K562 (cell line): ENCODE data around the gene THSD8. TPM values are rescaled to one million over a fixed set of nuclear protein-coding genes. Genes with fewer than 3 reads are reported as not detected.
A peak's percentile ranks its signal among the peaks of the same experiment; 100 is the strongest.

Source experiments
- ADNP ChIP-seq: fragments of 200-800 bp; sonication (Bioruptor generic); IDR thresholded peaks from 2 replicates; pipeline ENCODE4 v1.6.1; 2016; ENCODE audit warnings: missing genetic modification characterization, missing compliant biosample characterization
- ETS2 ChIP-seq: IDR thresholded peaks from 2 replicates; pipeline ENCODE4 v1.6.1; 2016; ENCODE audit warnings: borderline replicate concordance, missing genetic modification characterization, mild to moderate bottlenecking, moderate library complexity, missing compliant biosample characterization; ENCODE audit not compliant: poor library complexity, severe bottlenecking
- FOXK2 ChIP-seq, 2 experiments: fragments of 450-650 bp; IDR thresholded peaks in 1 of 2; conservative IDR thresholded peaks in 1 of 2; 2 replicates each; pipeline ENCODE4 v1.6.1; 2016; ENCODE audit warnings: low read depth in 2 of 2, mild to moderate bottlenecking in 1 of 2
- GATAD2B ChIP-seq: fragments of 450-650 bp; IDR thresholded peaks from 2 replicates; pipeline ENCODE4 v1.6.1; 2017; ENCODE audit warnings: mild to moderate bottlenecking, borderline replicate concordance
- GMEB1 ChIP-seq: fragments of 250-450 bp; sonication (Bioruptor Pico); IDR thresholded peaks from 2 replicates; pipeline ENCODE4 v1.4.0; 2020; ENCODE audit warnings: mild to moderate bottlenecking
- HMG20A ChIP-seq: fragments of 450-650 bp; formaldehyde crosslinking; conservative IDR thresholded peaks from 2 replicates; pipeline ENCODE4 v1.4.0; 2020; ENCODE audit warnings: mild to moderate bottlenecking, mixed read lengths
- HNRNPL ChIP-seq: fragments of 200-400 bp; formaldehyde crosslinking; IDR thresholded peaks from 2 replicates; pipeline ENCODE4 v1.6.1; 2017; ENCODE audit warnings: low read depth, mild to moderate bottlenecking, low read length
- HOMEZ ChIP-seq: fragments of 250-450 bp; sonication (Bioruptor Pico); IDR thresholded peaks from 2 replicates; pipeline ENCODE4 v1.4.0; 2020; ENCODE audit warnings: mild to moderate bottlenecking, moderate library complexity
- NCOR1 ChIP-seq: fragments of 450-650 bp; IDR thresholded peaks from 2 replicates; pipeline ENCODE4 v1.6.1; 2016; ENCODE audit warnings: mild to moderate bottlenecking, moderate library complexity
- POLR3A ChIP-seq: IDR thresholded peaks from 2 replicates; pipeline ENCODE4 v1.6.1; 2011; ENCODE audit warnings: borderline replicate concordance, mild to moderate bottlenecking, moderate library complexity; ENCODE audit not compliant: insufficient read length, insufficient read depth; ENCODE audit errors: extremely low read depth
- RBM25 ChIP-seq: fragments of 200-400 bp; formaldehyde crosslinking; IDR thresholded peaks from 2 replicates; pipeline ENCODE4 v1.6.1; 2018; ENCODE audit warnings: low read length, low read depth, moderate library complexity; ENCODE audit not compliant: severe bottlenecking
- SIN3B ChIP-seq: fragments of 450-650 bp; IDR thresholded peaks from 2 replicates; pipeline ENCODE4 v1.6.1; 2017; ENCODE audit warnings: low read depth, mild to moderate bottlenecking, moderate library complexity
- TBL1XR1 ChIP-seq, 2 experiments: IDR thresholded peaks; 2 replicates each; pipeline ENCODE4 v1.6.1; 2012; ENCODE audit warnings: improper control_type of control experiment in 2 of 2, low read length in 2 of 2, mild to moderate bottlenecking in 1 of 2
- TCF7 ChIP-seq: sonication (generic); IDR thresholded peaks from 2 replicates; pipeline ENCODE4 v1.6.1; 2016; ENCODE audit warnings: antibody characterized with exemption, borderline replicate concordance
- YBX1 ChIP-seq: fragments of 450-650 bp; IDR thresholded peaks from 2 replicates; pipeline ENCODE4 v1.7.1; 2016; ENCODE audit warnings: mild to moderate bottlenecking
- ZBTB9 ChIP-seq: fragments of 450-650 bp; formaldehyde crosslinking; IDR thresholded peaks from 2 replicates; pipeline ENCODE4 v1.4.0; 2020; ENCODE audit warnings: mild to moderate bottlenecking, moderate library complexity
- ZC3H4 ChIP-seq: sonication (generic); formaldehyde crosslinking; IDR thresholded peaks from 2 replicates; pipeline ENCODE4 v1.9.0; 2021; ENCODE audit warnings: missing genetic modification reagents, borderline replicate concordance
- ZKSCAN8 ChIP-seq: fragments of 200-800 bp; sonication (Bioruptor generic); IDR thresholded peaks from 2 replicates; pipeline ENCODE4 v1.6.1; 2016; ENCODE audit warnings: missing genetic modification characterization, missing compliant biosample characterization
- ZNF263 ChIP-seq: sonication (generic); formaldehyde crosslinking; IDR thresholded peaks from 2 replicates; pipeline ENCODE4 v1.8.0; 2022; ENCODE audit warnings: mild to moderate bottlenecking, missing genetic modification reagents, borderline replicate concordance
- ZNF3 ChIP-seq: fragments of 250-450 bp; sonication (Bioruptor Pico); IDR thresholded peaks from 2 replicates; pipeline ENCODE4 v1.5.0; 2021; ENCODE audit warnings: mild to moderate bottlenecking, moderate library complexity
- ZNF324 ChIP-seq: fragments of 250-450 bp; sonication (Bioruptor Pico); IDR thresholded peaks from 2 replicates; pipeline ENCODE4 v1.4.0; 2020; ENCODE audit warnings: mild to moderate bottlenecking
- ZNF436 ChIP-seq: fragments of 250-450, 450-650 bp; sonication (Bioruptor Pico); formaldehyde crosslinking; IDR thresholded peaks from 2 replicates; pipeline ENCODE4 v1.7.0; 2020; ENCODE audit warnings: mild to moderate bottlenecking
- ZNF644 ChIP-seq: fragments of 200-800 bp; sonication (Bioruptor generic); IDR thresholded peaks from 2 replicates; pipeline ENCODE4 v1.6.1; 2016; ENCODE audit warnings: low read depth, missing genetic modification characterization, missing compliant biosample characterization
- polyA plus RNA-seq, 8 experiments: library from polyadenylated mRNA; depleted of rRNA in 4 of 8; stranded (reverse) in 5 of 8; unstranded in 3 of 8; fragments of >200 nt; fragmentation: Nextera tagmentation in 2 of 8; fragmentation: Illumina TruSeq in 1 of 8; extraction: Ambion mirVana in 2 of 8; extraction: Trizol in 1 of 8; gene quantifications; 2 replicates each; pipeline versions ENCODE4 v1.2.1 to v1.2.3, GENCODE V29; 2011 to 2014; ENCODE audit warnings: inconsistent platforms in 1 of 8, missing spikeins in 1 of 8
- total RNA-seq, 7 experiments: library from RNA; depleted of rRNA in 6 of 7; stranded (reverse); fragments of >200 nt in 6 of 7; fragmentation: Illumina TruSeq in 2 of 7; extraction: Trizol in 2 of 7; gene quantifications; 2 replicates each; pipeline versions ENCODE4 v1.2.1 to v1.2.3, GENCODE V29; 2011 to 2021; ENCODE audit warnings: low replicate concordance in 1 of 7

The THSD8 gene
- total and polyA plus RNA-seq, 9 of the 15 experiments (the other 6 are each of a cell fraction or from before 2014, with no cell fraction given), result 8.4 to 42.4 (median 19.9) TPM; not detected in 2

- peak in 1 of 2 experiments; percentile 68; a peak in 3 of 4 replicates for TF ChIP-seq FOXK2 (conservative IDR thresholded peaks at IDR 0.05 in 1 of 2, IDR thresholded peaks at IDR 0.05 in 1 of 2; ENCODE audit: low read depth in 2 of 2)
- no peak for TF ChIP-seq GATAD2B
- no peak for TF ChIP-seq HMG20A
- peak; percentile 84 for TF ChIP-seq SIN3B
- no peak for TF ChIP-seq TBL1XR1 (IDR thresholded peaks at IDR 0.05; ENCODE audit: low read length in 2 of 2)
- TF ChIP-seq HOMEZ, result no peak
- TF ChIP-seq POLR3A, result no peak
- TF ChIP-seq ETS2 (tag), result no peak
- no peak for TF ChIP-seq ZC3H4 (CRISPR knock-in tag)
- TF ChIP-seq ADNP (tag), result no peak
- no peak for TF ChIP-seq YBX1
- TF ChIP-seq ZNF3 (CRISPR knock-in tag), result no peak
- TF ChIP-seq RBM25, result no peak
- peak; percentile 100 for TF ChIP-seq GMEB1
- TF ChIP-seq ZBTB9 (CRISPR knock-in tag), result 0 out of 2 replicates have a peak, but pooled peaks have one; percentile 26
- TF ChIP-seq ZNF436, result no peak
- no peak for TF ChIP-seq TCF7
- no peak; the same call in 1 of the 2 replicates for TF ChIP-seq ZNF263 (CRISPR knock-in tag)
- TF ChIP-seq ZNF324, result no peak
- no peak for TF ChIP-seq ZKSCAN8
- TF ChIP-seq ZNF644 (tag), result no peak
- TF ChIP-seq HNRNPL, result no peak
- no peak for TF ChIP-seq NCOR1
These were observed 4.6 kb downstream of the THSD8 start, which contains the start of gene RNASEH2A (continued) for GRCh38 chr19:12806242-12807081.
